Measurements from ENCODE around the gene SLC2A4. TPM values are rescaled to one million over a fixed set of nuclear protein-coding genes. Genes with fewer than 3 reads are reported as not detected.

The SLC2A4 gene
- total and polyA plus RNA-seq, 2 experiments from 2014 or later: 6.3 to 13.6 TPM

DNA sequence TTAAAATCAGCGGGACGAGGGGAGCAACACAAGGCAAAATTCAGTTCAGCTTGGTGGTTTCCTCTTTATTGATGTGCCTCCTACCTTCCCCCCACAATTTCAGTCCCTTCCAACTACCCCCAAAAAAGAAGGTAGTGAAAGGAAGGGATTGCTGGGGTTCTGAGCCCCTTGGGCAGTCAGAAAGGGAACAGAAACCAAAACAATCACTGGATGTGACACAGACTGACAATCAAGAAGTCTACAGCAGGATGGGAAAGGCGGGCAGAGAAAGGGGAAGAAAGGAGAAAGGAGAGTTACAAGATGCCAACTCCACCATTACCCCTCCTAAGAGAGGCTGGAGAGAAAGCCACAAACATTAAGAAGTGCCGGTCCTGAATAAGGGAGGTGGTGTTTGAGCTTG is 41.1 kb upstream of the SLC2A4 start (continued):
- TF ChIP-seq, protein P1, sequence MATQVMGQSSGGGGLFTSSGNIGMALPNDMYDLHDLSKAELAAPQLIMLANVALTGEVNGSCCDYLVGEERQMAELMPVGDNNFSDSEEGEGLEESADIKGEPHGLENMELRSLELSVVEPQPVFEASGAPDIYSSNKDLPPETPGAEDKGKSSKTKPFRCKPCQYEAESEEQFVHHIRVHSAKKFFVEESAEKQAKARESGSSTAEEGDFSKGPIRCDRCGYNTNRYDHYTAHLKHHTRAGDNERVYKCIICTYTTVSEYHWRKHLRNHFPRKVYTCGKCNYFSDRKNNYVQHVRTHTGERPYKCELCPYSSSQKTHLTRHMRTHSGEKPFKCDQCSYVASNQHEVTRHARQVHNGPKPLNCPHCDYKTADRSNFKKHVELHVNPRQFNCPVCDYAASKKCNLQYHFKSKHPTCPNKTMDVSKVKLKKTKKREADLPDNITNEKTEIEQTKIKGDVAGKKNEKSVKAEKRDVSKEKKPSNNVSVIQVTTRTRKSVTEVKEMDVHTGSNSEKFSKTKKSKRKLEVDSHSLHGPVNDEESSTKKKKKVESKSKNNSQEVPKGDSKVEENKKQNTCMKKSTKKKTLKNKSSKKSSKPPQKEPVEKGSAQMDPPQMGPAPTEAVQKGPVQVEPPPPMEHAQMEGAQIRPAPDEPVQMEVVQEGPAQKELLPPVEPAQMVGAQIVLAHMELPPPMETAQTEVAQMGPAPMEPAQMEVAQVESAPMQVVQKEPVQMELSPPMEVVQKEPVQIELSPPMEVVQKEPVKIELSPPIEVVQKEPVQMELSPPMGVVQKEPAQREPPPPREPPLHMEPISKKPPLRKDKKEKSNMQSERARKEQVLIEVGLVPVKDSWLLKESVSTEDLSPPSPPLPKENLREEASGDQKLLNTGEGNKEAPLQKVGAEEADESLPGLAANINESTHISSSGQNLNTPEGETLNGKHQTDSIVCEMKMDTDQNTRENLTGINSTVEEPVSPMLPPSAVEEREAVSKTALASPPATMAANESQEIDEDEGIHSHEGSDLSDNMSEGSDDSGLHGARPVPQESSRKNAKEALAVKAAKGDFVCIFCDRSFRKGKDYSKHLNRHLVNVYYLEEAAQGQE (IDR thresholded peaks at IDR 0.05; ENCODE audit: unreplicated experiment): no peak
- TF ChIP-seq JUNB (IDR thresholded peaks at IDR 0.05; ENCODE audit: unreplicated experiment) (no peak), EZH2 (IDR thresholded peaks at IDR 0.05; ENCODE audit: low read depth, unreplicated experiment) (no peak), POLR2AphosphoS5 (IDR thresholded peaks at IDR 0.05; ENCODE audit: low read depth) (no peak), STAT1 (IDR thresholded peaks at IDR 0.05; ENCODE audit: unreplicated experiment) (no peak)
- TF ChIP-seq, protein P2, sequence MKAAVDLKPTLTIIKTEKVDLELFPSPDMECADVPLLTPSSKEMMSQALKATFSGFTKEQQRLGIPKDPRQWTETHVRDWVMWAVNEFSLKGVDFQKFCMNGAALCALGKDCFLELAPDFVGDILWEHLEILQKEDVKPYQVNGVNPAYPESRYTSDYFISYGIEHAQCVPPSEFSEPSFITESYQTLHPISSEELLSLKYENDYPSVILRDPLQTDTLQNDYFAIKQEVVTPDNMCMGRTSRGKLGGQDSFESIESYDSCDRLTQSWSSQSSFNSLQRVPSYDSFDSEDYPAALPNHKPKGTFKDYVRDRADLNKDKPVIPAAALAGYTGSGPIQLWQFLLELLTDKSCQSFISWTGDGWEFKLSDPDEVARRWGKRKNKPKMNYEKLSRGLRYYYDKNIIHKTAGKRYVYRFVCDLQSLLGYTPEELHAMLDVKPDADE (IDR thresholded peaks at IDR 0.05): no peak

GRCh38 chr17:7241090-7241733 is 40.3 kb upstream of the SLC2A4 start:
- Histone ChIP-seq H3K27me3 (ENCODE audit: insufficient read depth) (no peaks in the 10 kb centered on the region), H3K4me3 (peak overlapping the region; percentile 78), H3K36me3 (ENCODE audit: insufficient read depth) (peaks cover 21% of the 10 kb centered on the region; the same call in 1 of the 2 replicates), H3K27ac (ENCODE audit: low read depth) (peak overlapping the region; percentile 93), H3K4me1 (ENCODE audit: insufficient read depth) (peaks cover 20% of the 10 kb centered on the region), H3K79me2 (replicated peaks; ENCODE audit: insufficient read depth) (peaks cover 40% of the 10 kb centered on the region), H2AFZ (no peak overlapping the region), H4K20me1 (replicated peaks; ENCODE audit: insufficient read depth) (peaks cover 13% of the 10 kb centered on the region), H3K9me2 (ENCODE audit: insufficient read depth) (no peaks in the 10 kb centered on the region), H3F3A (replicated peaks; ENCODE audit: low read depth) (peaks cover 37% of the 10 kb centered on the region), H3K4me2 (peak overlapping the region; percentile 81)
- H3K27ac Mint-ChIP-seq: peak overlapping the region; percentile 97
- H3K27me3 Mint-ChIP-seq (ENCODE audit: insufficient read depth, low read depth, poor library complexity): peaks cover 33% of the 10 kb centered on the region
- H3K36me3 Mint-ChIP-seq (ENCODE audit: low read depth): peaks cover 54% of the 10 kb centered on the region
- TF ChIP-seq EZH2 (IDR thresholded peaks at IDR 0.05; ENCODE audit: low read depth, unreplicated experiment): no peak
- no peak for TF ChIP-seq EZH2phosphoT487 (IDR thresholded peaks at IDR 0.05; ENCODE audit: unreplicated experiment)
- no peak for TF ChIP-seq STAT1 (IDR thresholded peaks at IDR 0.05; ENCODE audit: unreplicated experiment)
- no peak for TF ChIP-seq ZNF462 (CRISPR knock-in tag; IDR thresholded peaks at IDR 0.05)
- TF ChIP-seq ZNF114 (CRISPR knock-in tag; IDR thresholded peaks at IDR 0.05): no peak
- no peak for TF ChIP-seq CREB1 (CRISPR knock-in tag; IDR thresholded peaks at IDR 0.05; ENCODE audit: low read depth)
- TF ChIP-seq JUNB (IDR thresholded peaks at IDR 0.05; ENCODE audit: unreplicated experiment): no peak
- TF ChIP-seq POLR2AphosphoS5 (IDR thresholded peaks at IDR 0.05; ENCODE audit: low read depth): no peak
- H3K4me1 Mint-ChIP-seq: peaks cover 38% of the 10 kb centered on the region
- DNase-seq (ENCODE audit: low spot score) (no peak), ATAC-seq (no peak)
- H3K4me3 Mint-ChIP-seq: peak overlapping the region; percentile 87
- no peaks in the 10 kb centered on the region; the same call in none of the 3 replicates for H3K9me3 Mint-ChIP-seq

All from GM23338 (cell line).